GM12878 (cell line): ENCODE data around the gene GDF3. TPM values are rescaled to one million over a fixed set of nuclear protein-coding genes. Genes with fewer than 3 reads are reported as not detected.

Experiments used
- ATAC-seq: fragments of 200-7000 bp; cut with Tn5 transposase; 3 replicates; pipeline ENCODE4 v1.9.1; 2020; ENCODE audit warnings: mild to moderate bottlenecking, moderate library complexity
- BruUV-seq: library from RNA; stranded (reverse); fragments of 400-500 nt; replicated peaks from 2 replicates; lab custom pipeline; 2021; lab: Mats Ljungman, UMichigan
- CTCF ChIA-PET: fragments of 300-600 bp; sonication (Branson Sonifier 250); formaldehyde crosslinking; extraction: SDS; loops from one replicate; lab custom pipeline; 2021; ENCODE audit warnings: inconsistent platforms; lab: Yijun Ruan, JAX
- POLR2A ChIA-PET: fragments of 350-600 bp; formaldehyde crosslinking; extraction: SDS; loops from one replicate; lab custom pipeline; 2021; ENCODE audit warnings: inconsistent platforms; lab: Charles Lee
- RAD21 ChIA-PET: fragments of 300-600 bp; sonication (Branson Sonifier 250); formaldehyde crosslinking; loops from one replicate; lab custom pipeline; 2023; ENCODE audit warnings: antibody characterized with exemption; ENCODE audit not compliant: unreplicated experiment; lab: Charles Lee
- SMC1A ChIA-PET: fragments of 300-600 bp; sonication (Branson Sonifier 250); formaldehyde crosslinking; loops from one replicate; lab custom pipeline; 2023; ENCODE audit not compliant: unreplicated experiment, uncharacterized antibody; lab: Charles Lee
- DNase-seq: peaks from one replicate; pipeline ENCODE4 v3.0.0-alpha.2; 2011; ENCODE audit warnings: low read depth, low spot score
- FAIRE-seq: peaks from 3 replicates; lab custom pipeline; 2011; peaks lifted over from hg19 to GRCh38; lab: Jason Lieb, UNC
- H2AFZ ChIP-seq: 2 replicates; pipeline ENCODE4 v1.6.0; 2011; ENCODE audit warnings: low read depth, low read length, control low read depth; ENCODE audit not compliant: control insufficient read depth
- H3K27ac ChIP-seq: 2 replicates; pipeline ENCODE4 v1.5.1; 2011; ENCODE audit warnings: control low read depth; ENCODE audit not compliant: control insufficient read depth, insufficient read depth
- H3K27me3 ChIP-seq, 2 experiments: replicated peaks in 1 of 2; 2 replicates each; pipeline versions ENCODE4 v1.6.0 to v1.6.1; 2011; ENCODE audit warnings: low read length in 1 of 2; ENCODE audit not compliant: control insufficient read depth in 2 of 2, insufficient read depth in 2 of 2
- H3K36me3 ChIP-seq, 2 experiments: 2 replicates each; pipeline ENCODE4 v1.5.1; 2011; ENCODE audit warnings: low read length in 1 of 2; ENCODE audit not compliant: control insufficient read depth in 2 of 2, insufficient read depth in 2 of 2
- H3K4me1 ChIP-seq: 2 replicates; pipeline ENCODE4 v1.6.1; 2011; ENCODE audit warnings: mild to moderate bottlenecking, low read length, moderate library complexity, mixed read lengths; ENCODE audit not compliant: control insufficient read depth, insufficient read depth
- H3K4me2 ChIP-seq: 2 replicates; pipeline ENCODE4 v1.6.0; 2011; ENCODE audit warnings: control low read depth; ENCODE audit not compliant: control insufficient read depth, insufficient read depth
- H3K4me3 ChIP-seq: fragments of 200-600 bp; sonication (generic); 2 replicates; pipeline ENCODE4 v1.5.1; 2016
- H3K79me2 ChIP-seq: 2 replicates; pipeline ENCODE4 v1.6.0; 2011; ENCODE audit warnings: low read length; ENCODE audit not compliant: control insufficient read depth, insufficient read depth
- H3K9ac ChIP-seq: 2 replicates; pipeline ENCODE4 v1.8.0; 2011; ENCODE audit warnings: low read length, control low read depth, mixed read lengths; ENCODE audit not compliant: control insufficient read depth, insufficient read depth
- H3K9me3 ChIP-seq: replicated peaks from 3 replicates; pipeline ENCODE4 v1.5.1; 2011; ENCODE audit warnings: mild to moderate bottlenecking, low read length; ENCODE audit not compliant: control insufficient read depth, insufficient read depth
- H4K20me1 ChIP-seq: 2 replicates; pipeline ENCODE4 v1.6.0; 2011; ENCODE audit not compliant: control insufficient read depth, insufficient read depth
- NFYA ChIP-seq: IDR thresholded peaks from 2 replicates; pipeline ENCODE4 v1.6.1; 2011; ENCODE audit warnings: low read depth, mild to moderate bottlenecking, low read length, improper control_type of control experiment, borderline replicate concordance
- WGBS: methylation state at CpG from one replicate; pipeline ENCODE4 v1.1.6; 2016; ENCODE audit warnings: low lambda C conversion rate; ENCODE audit not compliant: insufficient replicate concordance, insufficient coverage; ENCODE audit errors: missing lambda C conversion rate; 5-methylcytosine and 5-hydroxymethylcytosine counted together
- in situ Hi-C: fragments of 300-500 bp; cut with MboI; formaldehyde crosslinking; loops from 9 replicates; pipeline ENCODE4 v1.14.3; 2018; ENCODE audit warnings: mixed read lengths
- intact Hi-C: fragments of 100-400 bp; cut with micrococcal nuclease; formaldehyde crosslinking; loops from one replicate; pipeline ENCODE4 v1.14.2; 2022; ENCODE audit not compliant: unreplicated experiment
- polyA plus RNA-seq, 11 experiments: library from polyadenylated mRNA; depleted of rRNA in 4 of 11; unstranded in 6 of 11; stranded (reverse) in 5 of 11; fragments of >200 nt; fragmentation: Nextera tagmentation in 4 of 11; fragmentation: Illumina TruSeq in 1 of 11; extraction: Ambion mirVana in 4 of 11; extraction: Trizol in 1 of 11; gene quantifications; 1 replicate in 1 of 11; 2 replicates in 10 of 11; pipeline versions ENCODE4 v1.2.1 to v1.2.3, GENCODE V29; 2011 to 2016; ENCODE audit warnings: inconsistent platforms in 2 of 11, missing spikeins in 2 of 11, low read depth in 1 of 11
- total RNA-seq, 4 experiments: library from RNA; depleted of rRNA in 3 of 4; stranded (reverse); fragments of >200 nt in 3 of 4; fragmentation: Illumina TruSeq in 1 of 4; extraction: Trizol in 1 of 4; gene quantifications; 2 replicates each; pipeline versions ENCODE4 v1.2.1 to v1.2.3, GENCODE V29; 2013 to 2021
- TF ChIP-seq, protein P1 (sequence below): IDR thresholded peaks from 2 replicates; pipeline ENCODE4 v1.6.1; 2012; ENCODE audit warnings: improper control_type of control experiment, low read depth, low read length; ENCODE audit not compliant: insufficient replicate concordance

GDF3 gene
- total and polyA plus RNA-seq, 10 of the 15 experiments (the other 5 are each of a cell fraction or from before 2014, with no cell fraction given), result not detected

DNA sequence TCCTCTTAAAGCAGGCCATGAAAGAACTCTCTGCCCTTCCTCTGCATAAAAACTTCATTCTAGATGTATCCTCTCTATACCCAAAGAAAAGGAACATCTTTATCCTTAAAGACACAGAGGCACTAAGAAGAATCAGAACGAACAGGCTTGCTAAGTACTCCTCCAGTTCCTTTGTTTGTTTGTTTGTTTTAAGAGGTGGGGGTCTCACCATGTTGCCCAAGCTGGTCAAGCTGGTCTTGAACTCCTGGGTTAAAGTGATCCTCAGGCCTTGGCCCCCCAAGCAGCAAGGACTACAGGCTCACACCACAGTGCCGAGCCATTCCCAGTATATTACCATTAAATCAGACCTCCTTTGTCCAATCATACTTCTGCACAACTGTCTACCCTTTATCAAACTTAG, 14.0 kb downstream of the GDF3 start:
- intact Hi-C loops, result no loop called here
- Histone ChIP-seq H3K4me3 (no peak overlapping the region), H3K36me3 (no peaks in the 10 kb centered on the region), H2AFZ (no peak overlapping the region), H4K20me1 (no peaks in the 10 kb centered on the region), H3K27ac (no peak overlapping the region), H3K27me3 (no peaks in the 10 kb centered on the region), H3K9me3 (no peaks in the 10 kb centered on the region), H3K4me1 (no peaks in the 10 kb centered on the region), H3K4me2 (no peak overlapping the region), H3K9ac (no peak overlapping the region), H3K79me2 (no peaks in the 10 kb centered on the region)
- BruUV-seq, result no TSS peak
- WGBS, result 59% methylated on average over 2 of the region's 2 CpGs
- TF ChIP-seq, protein P1, sequence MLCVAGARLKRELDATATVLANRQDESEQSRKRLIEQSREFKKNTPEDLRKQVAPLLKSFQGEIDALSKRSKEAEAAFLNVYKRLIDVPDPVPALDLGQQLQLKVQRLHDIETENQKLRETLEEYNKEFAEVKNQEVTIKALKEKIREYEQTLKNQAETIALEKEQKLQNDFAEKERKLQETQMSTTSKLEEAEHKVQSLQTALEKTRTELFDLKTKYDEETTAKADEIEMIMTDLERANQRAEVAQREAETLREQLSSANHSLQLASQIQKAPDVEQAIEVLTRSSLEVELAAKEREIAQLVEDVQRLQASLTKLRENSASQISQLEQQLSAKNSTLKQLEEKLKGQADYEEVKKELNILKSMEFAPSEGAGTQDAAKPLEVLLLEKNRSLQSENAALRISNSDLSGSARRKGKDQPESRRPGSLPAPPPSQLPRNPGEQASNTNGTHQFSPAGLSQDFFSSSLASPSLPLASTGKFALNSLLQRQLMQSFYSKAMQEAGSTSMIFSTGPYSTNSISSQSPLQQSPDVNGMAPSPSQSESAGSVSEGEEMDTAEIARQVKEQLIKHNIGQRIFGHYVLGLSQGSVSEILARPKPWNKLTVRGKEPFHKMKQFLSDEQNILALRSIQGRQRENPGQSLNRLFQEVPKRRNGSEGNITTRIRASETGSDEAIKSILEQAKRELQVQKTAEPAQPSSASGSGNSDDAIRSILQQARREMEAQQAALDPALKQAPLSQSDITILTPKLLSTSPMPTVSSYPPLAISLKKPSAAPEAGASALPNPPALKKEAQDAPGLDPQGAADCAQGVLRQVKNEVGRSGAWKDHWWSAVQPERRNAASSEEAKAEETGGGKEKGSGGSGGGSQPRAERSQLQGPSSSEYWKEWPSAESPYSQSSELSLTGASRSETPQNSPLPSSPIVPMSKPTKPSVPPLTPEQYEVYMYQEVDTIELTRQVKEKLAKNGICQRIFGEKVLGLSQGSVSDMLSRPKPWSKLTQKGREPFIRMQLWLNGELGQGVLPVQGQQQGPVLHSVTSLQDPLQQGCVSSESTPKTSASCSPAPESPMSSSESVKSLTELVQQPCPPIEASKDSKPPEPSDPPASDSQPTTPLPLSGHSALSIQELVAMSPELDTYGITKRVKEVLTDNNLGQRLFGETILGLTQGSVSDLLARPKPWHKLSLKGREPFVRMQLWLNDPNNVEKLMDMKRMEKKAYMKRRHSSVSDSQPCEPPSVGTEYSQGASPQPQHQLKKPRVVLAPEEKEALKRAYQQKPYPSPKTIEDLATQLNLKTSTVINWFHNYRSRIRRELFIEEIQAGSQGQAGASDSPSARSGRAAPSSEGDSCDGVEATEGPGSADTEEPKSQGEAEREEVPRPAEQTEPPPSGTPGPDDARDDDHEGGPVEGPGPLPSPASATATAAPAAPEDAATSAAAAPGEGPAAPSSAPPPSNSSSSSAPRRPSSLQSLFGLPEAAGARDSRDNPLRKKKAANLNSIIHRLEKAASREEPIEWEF, result no peak
- TF ChIP-seq NFYA, result no peak
- SMC1A ChIA-PET, result no interaction called here
- RAD21 ChIA-PET, result no interaction called here
- no peak for FAIRE-seq
- POLR2A ChIA-PET, result no interaction called here
- ATAC-seq, result no peak
- CTCF ChIA-PET, result no interaction called here
- in situ Hi-C loops, result no loop called here
- DNase-seq, result no peak
